C4-2B (cell line): ENCODE measurements around the gene FAXDC2.
"Not testable (repeated sequence)": the region's sequence is repeated elsewhere in the genome, so short reads cannot be mapped to it uniquely, and the experiment has no call there.

Experiments used
- H3K27ac ChIP-seq: fragments of 450-650 bp; 2 replicates; pipeline ENCODE4 v1.5.1; 2017
- CTCF ChIP-seq: fragments of 450-650 bp; conservative IDR thresholded peaks from 2 replicates; pipeline ENCODE4 v1.5.1; 2017; ENCODE audit warnings: mild to moderate bottlenecking
- ZFX ChIP-seq: fragments of 450-650 bp; IDR thresholded peaks from 2 replicates; pipeline ENCODE4 v1.6.1; 2017

The FAXDC2 gene

GRCh38 chr5:154836225-154836624, 14.2 kb downstream of the FAXDC2 start:
- TF ChIP-seq CTCF, result no peak
- no peak for TF ChIP-seq ZFX
- H3K27ac ChIP-seq, result no peak overlapping the region

- H3K27ac ChIP-seq, result not testable (repeated sequence)
These were observed 14.7 kb downstream of the FAXDC2 start for GRCh38 chr5:154835701-154836052.

- H3K27ac ChIP-seq, result no peak overlapping the region
- TF ChIP-seq CTCF (no peak), ZFX (no peak)
These were observed 16.4 kb downstream of the FAXDC2 start for GRCh38 chr5:154834053-154834452.

- H3K27ac ChIP-seq, result peak overlapping the region; percentile 18; the same call in 1 of the 2 replicates
These were observed 17.6 kb downstream of the FAXDC2 start for GRCh38 chr5:154832804-154833203.

- TF ChIP-seq CTCF (no peak), ZFX (no peak)
- H3K27ac ChIP-seq, result no peak overlapping the region
These were observed 19.0 kb downstream of the FAXDC2 start for GRCh38 chr5:154831451-154831850.

GRCh38 chr5:154830596-154830995, 19.8 kb downstream of the FAXDC2 start:
- no peak overlapping the region for H3K27ac ChIP-seq
- TF ChIP-seq ZFX (no peak), CTCF (no peak)

GRCh38 chr5:154830219-154830595, 20.2 kb downstream of the FAXDC2 start:
- TF ChIP-seq CTCF (no peak), ZFX (no peak)

GRCh38 chr5:154829589-154830218, 20.7 kb downstream of the FAXDC2 start:
- TF ChIP-seq ZFX (no peak), CTCF (no peak)
- peak overlapping the region; percentile 13 for H3K27ac ChIP-seq

More at GRCh38 chr5:154830219-154830595, 20.2 kb downstream of the FAXDC2 start:
- H3K27ac ChIP-seq, result peak overlapping the region; percentile 13; the same call in 1 of the 2 replicates
